ENCODE measurements around the gene SFT2D1. TPM values are rescaled to one million over a fixed set of nuclear protein-coding genes. Genes with fewer than 3 reads are reported as not detected.

Gene SFT2D1
- total RNA-seq, 1 experiment from 2014 or later, result 40.2 TPM

GRCh38 chr6:166277892-166278578, 64.3 kb downstream of the SFT2D1 start:
- no peak overlapping the region for H3K56ac ChIP-seq (ENCODE audit: insufficient read length, low read depth, low read length)
- no peak overlapping the region for H2BK5ac ChIP-seq (ENCODE audit: insufficient read length, low read length)
- H3K4me1 ChIP-seq (ENCODE audit: insufficient read depth, low read length), result 0 out of 2 replicates have a peak, but pooled peaks cover 2% of the 10 kb centered on the region
- no peaks in the 10 kb centered on the region for H3K79me2 ChIP-seq (ENCODE audit: insufficient read depth, low read length)
- H2BK12ac ChIP-seq (ENCODE audit: insufficient read length, low read depth, low read length), result no peak overlapping the region
- H3K23me2 ChIP-seq (ENCODE audit: insufficient read length, low read depth, low read length, poor library complexity, severe bottlenecking), result no peaks in the 10 kb centered on the region
- H3K27me3 ChIP-seq (ENCODE audit: insufficient read depth, low read length), result no peaks in the 10 kb centered on the region; the same call in 1 of the 2 replicates
- no peak overlapping the region for H2AK5ac ChIP-seq (ENCODE audit: insufficient read length, low read length)
- H4K20me1 ChIP-seq (ENCODE audit: control insufficient read depth, insufficient read depth, insufficient read length), result no peaks in the 10 kb centered on the region
- H3K36me3 Mint-ChIP-seq (ENCODE audit: insufficient read depth in 1 of 3, low read depth in 3 of 3), result no peaks in the 10 kb centered on the region; a peak in 1 of 7 replicates
- H2AFZ ChIP-seq (ENCODE audit: low read length), result no peak overlapping the region
- no peaks in the 10 kb centered on the region for H3K9me3 Mint-ChIP-seq
- no peaks in the 10 kb centered on the region for H3K9me3 ChIP-seq (ENCODE audit: control insufficient read depth, low read depth, low read length)
- no peak overlapping the region for H4K5ac ChIP-seq (ENCODE audit: insufficient read length, low read depth, low read length)
- no peak for TF ChIP-seq CTCF (conservative IDR thresholded peaks at IDR 0.05)
- H3K23ac ChIP-seq (ENCODE audit: insufficient read length, low read depth, low read length), result no peak overlapping the region
- H3K4ac ChIP-seq (ENCODE audit: low read depth, low read length), result no peak overlapping the region
- H2BK15ac ChIP-seq (ENCODE audit: low read depth, low read length), result no peak overlapping the region
- H4K8ac ChIP-seq (replicated peaks; ENCODE audit: insufficient read length, low read depth, low read length), result no peak overlapping the region
- WGBS (ENCODE audit: extremely low coverage, insufficient read length, low lambda C conversion rate), result no CpG with 5 or more reads among the region's 11 CpGs
- no peak for DNase-seq
- no peak overlapping the region for H3K27ac ChIP-seq (ENCODE audit: insufficient read length, low read depth, low read length)
- no peak overlapping the region for H2BK120ac ChIP-seq (ENCODE audit: low read depth, low read length, poor library complexity, severe bottlenecking)
- no peak overlapping the region for H3K27ac Mint-ChIP-seq
- H3K9ac ChIP-seq (ENCODE audit: extremely low read depth, insufficient read length, low read length), result no peak overlapping the region
- H3K4me3 Mint-ChIP-seq, result no peak overlapping the region
- H3K4me2 ChIP-seq (ENCODE audit: insufficient read depth, insufficient read length, low read length), result no peak overlapping the region
- no peaks in the 10 kb centered on the region for H3K4me1 Mint-ChIP-seq
- H4K91ac ChIP-seq (ENCODE audit: insufficient read length, low read depth, low read length), result no peak overlapping the region
- H3K79me1 ChIP-seq (ENCODE audit: insufficient read depth, low read depth, low read length, poor library complexity, severe bottlenecking), result no peaks in the 10 kb centered on the region
- H2BK20ac ChIP-seq (ENCODE audit: low read depth, low read length, poor library complexity, severe bottlenecking), result no peak overlapping the region
- peaks cover 59% of the 10 kb centered on the region for H3K27me3 Mint-ChIP-seq (ENCODE audit: low read depth)
- no peak overlapping the region for H3T11ph ChIP-seq (ENCODE audit: low read length)
- no peak overlapping the region for H3K14ac ChIP-seq (ENCODE audit: insufficient read depth, low read length)
- no peak overlapping the region for H3K18ac ChIP-seq (ENCODE audit: insufficient read length, low read depth, low read length)
